Transverse colon (tissue), 4 donors: ENCODE results near the gene PI4KA. TPM values are rescaled to one million over a fixed set of nuclear protein-coding genes. Genes with fewer than 3 reads are reported as not detected.

Experiments used
- DNase-seq: peaks from one replicate; pipeline ENCODE4 v3.0.0-alpha.2; 2019
- H3K27ac ChIP-seq, 4 donors: fragments of 200-600 bp; sonication (generic); 2 replicates each; pipeline ENCODE4 v1.5.1; 2016 to 2018; ENCODE audit warnings: inconsistent platforms in 4 of 4
- H3K27me3 ChIP-seq: fragments of 200-600 bp; sonication (generic); 2 replicates; pipeline ENCODE4 v1.5.1; 2017; ENCODE audit warnings: inconsistent platforms
- H3K36me3 ChIP-seq, 4 donors: fragments of 200-600 bp; sonication (generic); 2 replicates each; pipeline ENCODE4 v1.5.1; 2017 to 2019; ENCODE audit warnings: inconsistent platforms in 4 of 4
- H3K4me1 ChIP-seq, 4 donors: fragments of 200-600 bp; sonication (generic); 2 replicates each; pipeline ENCODE4 v1.5.1; 2017 to 2020; ENCODE audit warnings: inconsistent platforms in 4 of 4
- H3K4me3 ChIP-seq, 4 donors: fragments of 200-600 bp; sonication (generic); 1 replicate in 1 of 4; 2 replicates in 3 of 4; pipeline versions ENCODE4 v1.5.1 to v1.6.1; 2017 to 2019; ENCODE audit warnings: inconsistent platforms in 4 of 4
- H3K9me3 ChIP-seq, 2 donors: fragments of 200-600 bp; sonication (generic); 2 replicates each; pipeline ENCODE4 v1.5.1; 2017 to 2019; ENCODE audit warnings: inconsistent platforms in 2 of 2
- CTCF ChIP-seq, 5 experiments: fragments of 200-600 bp in 3 of 5; fragments of 450-650 bp in 2 of 5; sonication (generic) in 3 of 5; IDR thresholded peaks; 1 replicate in 2 of 5; 2 replicates in 3 of 5; pipeline ENCODE4 v1.5.1; 2016 to 2017; ENCODE audit warnings: antibody characterized with exemption in 5 of 5, inconsistent platforms in 3 of 5, mild to moderate bottlenecking in 2 of 5, moderate library complexity in 1 of 5
- EP300 ChIP-seq: sonication (generic); formaldehyde crosslinking; IDR thresholded peaks from one replicate; pipeline ENCODE4 v1.6.1; 2017; ENCODE audit warnings: antibody characterized with exemption, low read depth
- POLR2A ChIP-seq: fragments of 450-650 bp; IDR thresholded peaks from one replicate; pipeline ENCODE4 v1.6.1; 2016; ENCODE audit warnings: antibody characterized with exemption, mild to moderate bottlenecking, moderate library complexity
- POLR2AphosphoS5 ChIP-seq, 3 donors: sonication (generic); formaldehyde crosslinking; IDR thresholded peaks; one replicate each; pipeline ENCODE4 v1.6.1; 2016; ENCODE audit warnings: antibody characterized with exemption in 3 of 3
- WGBS, 2 donors: methylation state at CpG; one replicate each; pipeline ENCODE4 v1.1.5; 2018; ENCODE audit warnings: low coverage in 1 of 2; 5-methylcytosine and 5-hydroxymethylcytosine counted together
- in situ Hi-C, 4 donors: fragments of 200-750 bp; cut with MboI; loops; one replicate each; pipeline versions ENCODE4 v1.15.0 to v1.15.1; 2017; ENCODE audit warnings: low sequenced_read_pairs in 3 of 4, low pct_ligation_motif_present in 1 of 4, low pct_unique_long_range_greater_than_20kb in 1 of 4
- intact Hi-C: fragments of 100-400 bp; cut with DNase I; formaldehyde crosslinking; loops from one replicate; pipeline ENCODE4 v1.15.1; 2023; ENCODE audit warnings: low total_unique reads
- total RNA-seq, 4 donors: library from RNA; depleted of rRNA; stranded (reverse); fragments of >200 nt; gene quantifications; one replicate each; pipeline ENCODE4 v1.1.0, GENCODE V29; 2016

PI4KA gene
- total RNA-seq, 4 donors from 2014 or later: 90.8 to 126 (median 109) TPM

- Histone ChIP-seq H3K4me1 (peaks cover 9 to 48% (median 30%) of the 10 kb centered on the region in 4 donors), H3K27me3 (no peaks in the 10 kb centered on the region), H3K36me3 (no peaks in the 10 kb centered on the region), H3K4me3 (peak overlapping the region in 1 of 4 donors; percentile 90), H3K9me3 (no peaks in the 10 kb centered on the region), H3K27ac (peak overlapping the region; percentile 0 to 96 (median 50))
- intact Hi-C loops (no loop called here), in situ Hi-C loops (no loop called here)
- TF ChIP-seq EP300 (no peak), CTCF (IDR thresholded peaks at IDR 0.05) (no peak), POLR2A (no peak), POLR2AphosphoS5 (IDR thresholded peaks at IDR 0.05) (no peak)
- no peak for DNase-seq
- 60 to 78% methylated on average over 1 to 7 of the region's 7 CpGs for WGBS, 2 donors
Observed at GRCh38 chr22:20857247-20857643, 1.4 kb downstream of the PI4KA start.

- Histone ChIP-seq H3K27ac (no peak overlapping the region), H3K4me3 (no peak overlapping the region), H3K9me3 (no peaks in the 10 kb centered on the region), H3K4me1 (peaks cover 2 to 37% (median 17%) of the 10 kb centered on the region in 4 donors), H3K27me3 (no peaks in the 10 kb centered on the region), H3K36me3 (no peaks in the 10 kb centered on the region)
- TF ChIP-seq EP300: no peak
- no peak for TF ChIP-seq POLR2A
- TF ChIP-seq POLR2AphosphoS5 (IDR thresholded peaks at IDR 0.05): no peak
- TF ChIP-seq CTCF (IDR thresholded peaks at IDR 0.05): no peak
- intact Hi-C loops: no loop called here
- in situ Hi-C loops: no loop called here
- no peak for DNase-seq
- WGBS, 2 donors: 83 to 95% methylated on average over 1 to 3 of the region's 3 CpGs
Observed at GRCh38 chr22:20853236-20853660, 5.4 kb downstream of the PI4KA start.

- in situ Hi-C loops (no loop called here), intact Hi-C loops (no loop called here)
- H3K4me1 ChIP-seq: peaks cover 2 to 32% (median 13%) of the 10 kb centered on the region in 4 donors
- no peaks in the 10 kb centered on the region for H3K9me3 ChIP-seq
- H3K36me3 ChIP-seq: no peaks in the 10 kb centered on the region
- no peak for TF ChIP-seq EP300
- TF ChIP-seq CTCF (IDR thresholded peaks at IDR 0.05): no peak
- TF ChIP-seq POLR2AphosphoS5 (IDR thresholded peaks at IDR 0.05): no peak
- no peak for TF ChIP-seq POLR2A
- WGBS, 2 donors: 78 to 81% methylated on average over 6 of the region's 6 CpGs
- no peak overlapping the region for H3K4me3 ChIP-seq
- H3K27ac ChIP-seq: no peak overlapping the region
- no peaks in the 10 kb centered on the region for H3K27me3 ChIP-seq
- DNase-seq: no peak
Observed at GRCh38 chr22:20852503-20852902, 6.1 kb downstream of the PI4KA start.

GRCh38 chr22:20852076-20852475 lies 6.5 kb downstream of the PI4KA start:
- H3K27ac ChIP-seq: no peak overlapping the region
- intact Hi-C loops (no loop called here), in situ Hi-C loops (no loop called here)
- no peak for TF ChIP-seq CTCF (IDR thresholded peaks at IDR 0.05)
- no peak for TF ChIP-seq POLR2AphosphoS5 (IDR thresholded peaks at IDR 0.05)
- TF ChIP-seq EP300: no peak
- no peak for TF ChIP-seq POLR2A
- no peak for DNase-seq
- peaks cover 1 to 27% (median 9%) of the 10 kb centered on the region in 4 donors for H3K4me1 ChIP-seq
- no peak overlapping the region for H3K4me3 ChIP-seq
- H3K36me3 ChIP-seq: no peaks in the 10 kb centered on the region
- 75 to 79% methylated on average over 2 to 4 of the region's 4 CpGs for WGBS, 2 donors
- H3K9me3 ChIP-seq: no peaks in the 10 kb centered on the region
- H3K27me3 ChIP-seq: no peaks in the 10 kb centered on the region
